LNCaP clone FGC (cell line): Measurements from ENCODE around the gene APC2.
"Not testable (repeated sequence)": the region's sequence is repeated elsewhere in the genome, so short reads cannot be mapped to it uniquely, and the experiment has no call there.

Experiments used
- DNase-seq: peaks from one replicate; pipeline ENCODE4 v3.0.0-alpha.2; 2011; ENCODE audit warnings: low read depth
- H3K4me3 ChIP-seq: 2 replicates; pipeline ENCODE4 v1.5.1; 2011; ENCODE audit warnings: mild to moderate bottlenecking, low read depth, low read length, control low read depth
- TF ChIP-seq, protein P1 (sequence below): IDR thresholded peaks from 2 replicates; pipeline ENCODE4 v1.5.1; 2012; ENCODE audit warnings: mild to moderate bottlenecking; ENCODE audit not compliant: control insufficient read depth, insufficient read depth; ENCODE audit errors: extremely low read depth

The APC2 gene

DNA sequence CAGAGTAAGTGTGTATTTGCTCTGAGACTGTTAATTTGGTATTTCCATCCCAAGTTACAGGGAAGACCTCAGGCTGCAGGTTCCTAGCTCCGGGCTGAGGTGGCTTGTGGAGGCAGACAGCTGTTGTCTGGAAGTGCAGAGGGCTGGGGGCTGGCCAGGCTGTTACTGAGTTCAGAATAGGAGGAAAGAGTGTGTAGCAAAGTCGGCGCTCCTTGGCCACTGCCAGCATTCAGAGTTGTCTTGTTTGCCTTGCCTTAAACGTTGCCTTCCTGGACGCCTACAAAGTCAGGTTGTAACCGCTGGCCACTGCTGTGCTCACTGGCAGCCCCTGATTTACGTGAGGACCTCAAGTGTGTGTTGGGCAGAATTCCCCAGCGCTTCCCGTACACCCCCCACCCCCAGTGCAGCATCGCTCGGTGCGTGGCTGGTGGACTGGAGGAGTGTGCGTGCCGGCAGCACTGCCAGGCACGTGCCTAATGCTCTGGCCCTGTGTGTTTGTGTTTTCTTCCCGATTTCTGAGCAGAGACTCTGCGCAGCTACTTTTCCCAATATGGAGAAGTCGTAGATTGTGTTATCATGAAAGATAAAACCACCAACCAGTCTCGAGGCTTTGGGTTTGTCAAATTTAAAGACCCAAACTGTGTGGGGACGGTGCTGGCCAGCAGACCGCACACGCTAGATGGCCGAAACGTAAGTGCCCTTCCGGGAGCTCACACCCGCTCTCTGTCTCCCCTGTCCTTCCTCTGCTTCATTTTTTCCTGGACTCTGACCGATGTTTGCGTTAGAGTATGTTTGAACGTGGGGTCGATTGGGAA is 32.0 kb upstream of the APC2 start:
- TF ChIP-seq, protein P1, sequence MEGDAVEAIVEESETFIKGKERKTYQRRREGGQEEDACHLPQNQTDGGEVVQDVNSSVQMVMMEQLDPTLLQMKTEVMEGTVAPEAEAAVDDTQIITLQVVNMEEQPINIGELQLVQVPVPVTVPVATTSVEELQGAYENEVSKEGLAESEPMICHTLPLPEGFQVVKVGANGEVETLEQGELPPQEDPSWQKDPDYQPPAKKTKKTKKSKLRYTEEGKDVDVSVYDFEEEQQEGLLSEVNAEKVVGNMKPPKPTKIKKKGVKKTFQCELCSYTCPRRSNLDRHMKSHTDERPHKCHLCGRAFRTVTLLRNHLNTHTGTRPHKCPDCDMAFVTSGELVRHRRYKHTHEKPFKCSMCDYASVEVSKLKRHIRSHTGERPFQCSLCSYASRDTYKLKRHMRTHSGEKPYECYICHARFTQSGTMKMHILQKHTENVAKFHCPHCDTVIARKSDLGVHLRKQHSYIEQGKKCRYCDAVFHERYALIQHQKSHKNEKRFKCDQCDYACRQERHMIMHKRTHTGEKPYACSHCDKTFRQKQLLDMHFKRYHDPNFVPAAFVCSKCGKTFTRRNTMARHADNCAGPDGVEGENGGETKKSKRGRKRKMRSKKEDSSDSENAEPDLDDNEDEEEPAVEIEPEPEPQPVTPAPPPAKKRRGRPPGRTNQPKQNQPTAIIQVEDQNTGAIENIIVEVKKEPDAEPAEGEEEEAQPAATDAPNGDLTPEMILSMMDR, result no peak
- DNase-seq, result no peak
- H3K4me3 ChIP-seq, result no peak overlapping the region

DNA sequence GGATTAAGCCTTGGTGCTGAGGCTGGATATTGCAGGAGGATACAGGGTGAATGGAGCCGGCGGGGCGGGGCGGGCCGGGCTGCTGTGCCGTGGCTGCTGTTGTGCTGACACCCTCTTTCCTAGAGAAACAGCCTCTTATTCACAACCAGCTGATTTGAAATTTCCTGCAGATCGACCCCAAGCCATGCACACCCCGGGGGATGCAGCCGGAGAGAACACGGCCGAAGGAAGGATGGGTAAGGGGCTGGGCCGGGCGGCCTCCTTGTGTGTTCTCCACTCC is 31.5 kb upstream of the APC2 start:
- no peak overlapping the region for H3K4me3 ChIP-seq
- TF ChIP-seq, protein P1, result no peak
- DNase-seq, result no peak

DNA sequence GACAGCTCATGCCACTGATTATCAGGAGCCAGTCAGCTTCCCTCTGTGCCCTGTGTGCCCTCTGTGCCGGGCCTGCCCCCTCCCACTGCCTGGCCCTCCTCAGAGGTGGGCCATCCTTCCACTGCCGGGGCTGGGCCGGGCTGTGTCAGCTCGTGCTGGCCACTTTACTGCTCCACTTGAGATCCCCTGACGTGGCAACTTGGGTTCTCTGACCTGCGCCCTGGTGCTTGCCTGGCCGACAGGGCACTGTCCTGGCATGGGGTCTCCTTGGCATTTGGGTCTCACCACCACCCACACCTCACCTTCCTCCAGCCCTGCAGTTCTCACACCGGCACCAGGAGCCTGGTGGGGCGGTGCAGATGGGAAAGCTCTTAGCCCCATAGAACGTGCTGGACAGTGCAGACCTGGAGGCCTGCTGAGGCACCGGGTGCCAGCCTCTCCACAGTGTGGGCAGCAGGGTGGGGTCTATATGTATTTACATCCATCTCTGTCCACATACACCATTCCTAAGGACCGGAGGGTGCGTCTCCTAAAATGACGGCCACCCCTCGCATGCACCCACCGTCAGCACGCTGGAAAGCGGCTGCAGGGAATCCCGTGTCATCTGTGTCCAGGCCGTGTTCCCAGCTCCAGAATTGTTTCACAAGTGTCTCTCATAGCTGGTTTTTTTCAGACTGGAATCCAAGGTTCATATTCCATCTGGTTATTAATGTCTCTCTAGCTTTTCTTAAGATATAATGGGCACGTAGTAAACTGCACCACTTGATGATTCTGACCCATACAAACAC is 30.8 kb upstream of the APC2 start:
- TF ChIP-seq, protein P1, result no peak
- no peak overlapping the region for H3K4me3 ChIP-seq
- DNase-seq, result no peak

DNA sequence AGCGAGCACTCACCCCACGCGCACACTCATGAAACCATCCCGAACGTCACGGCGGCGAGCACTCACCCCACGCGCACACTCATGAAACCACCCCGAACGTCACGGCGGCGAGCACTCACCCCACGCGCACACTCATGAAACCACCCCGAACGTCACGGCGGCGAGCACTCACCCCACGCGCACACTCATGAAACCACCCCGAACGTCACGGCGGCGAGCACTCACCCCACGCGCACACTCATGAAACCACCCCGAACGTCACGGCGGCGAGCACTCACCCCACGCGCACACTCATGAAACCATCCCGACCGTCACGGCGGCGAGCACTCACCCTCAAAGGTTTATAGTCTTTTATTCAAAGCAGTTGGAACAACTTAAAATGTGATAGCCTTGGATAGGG is 29.8 kb upstream of the APC2 start:
- not testable (repeated sequence) for DNase-seq, H3K4me3 ChIP-seq

DNA sequence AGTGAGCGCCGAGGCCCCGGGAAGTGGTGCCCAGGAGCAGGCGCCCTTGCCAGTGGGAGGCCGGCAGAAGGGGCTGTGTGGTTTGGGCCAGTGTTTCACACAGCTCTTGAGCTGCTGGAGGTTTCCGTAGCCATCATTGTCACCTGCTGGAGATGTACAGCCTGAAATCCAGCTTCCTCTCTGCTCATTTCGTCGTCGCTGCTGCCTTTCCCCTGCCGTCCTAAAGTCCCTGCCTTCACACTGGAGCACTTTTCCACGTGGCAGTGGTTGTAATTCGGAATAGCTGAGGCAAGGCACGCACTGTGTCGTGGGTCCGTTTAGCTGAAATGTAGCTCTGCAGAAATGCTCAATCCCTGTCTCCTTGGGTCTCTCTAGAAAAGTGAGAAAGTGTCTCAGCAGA is 29.3 kb upstream of the APC2 start:
- no peak overlapping the region for H3K4me3 ChIP-seq
- DNase-seq, result no peak
- TF ChIP-seq, protein P1, result no peak

DNA sequence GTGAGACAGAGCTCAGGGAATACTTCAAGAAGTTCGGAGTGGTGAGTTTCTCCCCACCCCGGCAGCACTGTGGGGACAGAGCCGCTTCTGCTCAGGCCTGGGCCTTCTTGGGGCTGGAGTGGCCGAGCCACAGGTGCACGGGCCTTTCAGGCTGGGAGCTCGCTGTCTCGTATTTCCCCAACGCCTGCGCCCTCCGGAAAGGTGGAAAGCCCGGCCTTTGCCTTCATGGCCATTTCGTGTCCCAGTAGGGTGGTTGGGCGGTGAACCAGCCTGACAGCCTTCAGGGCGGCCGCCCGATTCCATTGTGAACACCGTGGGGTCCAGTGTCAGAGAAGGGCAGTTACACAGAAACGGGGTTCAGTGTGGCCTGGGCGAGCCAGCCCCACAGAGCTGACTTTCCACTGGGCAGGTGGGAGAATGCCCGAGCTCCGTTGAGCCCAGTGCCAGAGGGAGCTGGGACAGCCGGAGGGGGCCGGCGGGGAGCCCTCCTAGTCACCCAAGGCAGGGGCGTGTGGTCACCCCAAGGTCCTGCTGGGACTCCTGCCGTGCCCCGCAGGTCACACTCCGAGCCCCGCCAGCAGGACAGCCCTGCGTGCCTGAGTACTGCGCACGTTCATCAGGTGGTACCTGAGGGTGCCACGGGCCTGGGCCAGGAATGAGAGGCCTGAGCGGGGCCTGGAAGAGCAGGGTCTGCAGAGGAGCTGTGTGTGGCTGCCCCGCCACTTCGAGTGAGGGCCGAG is 28.5 kb upstream of the APC2 start:
- H3K4me3 ChIP-seq, result no peak overlapping the region
- TF ChIP-seq, protein P1, result no peak
- DNase-seq, result no peak

DNA sequence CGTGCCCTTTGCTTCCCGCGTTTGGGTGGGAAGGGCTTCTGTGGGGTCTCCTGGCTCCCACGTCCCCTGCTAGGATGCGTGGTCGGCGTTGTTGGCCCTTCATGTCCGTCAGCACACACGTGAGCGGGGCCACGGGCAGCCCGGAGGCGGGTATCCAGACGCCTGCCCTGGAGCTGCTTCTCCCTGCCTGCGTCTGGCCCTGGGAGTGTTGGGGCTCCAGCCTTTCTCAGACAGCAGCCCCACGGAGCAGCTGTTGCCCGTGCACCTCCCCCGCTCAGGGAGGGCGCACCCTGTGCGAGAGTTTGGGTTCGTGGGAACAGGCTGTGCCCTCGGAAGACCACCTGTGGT is 28.0 kb upstream of the APC2 start:
- TF ChIP-seq, protein P1, result no peak
- no peak for DNase-seq
- H3K4me3 ChIP-seq, result no peak overlapping the region
